Trophoblast cell (in vitro differentiated cells and primary cell): ENCODE results near the gene TINAG.

ENCODE experiments used
- DNase-seq, 2 donors: peaks; one replicate each; pipeline ENCODE4 v3.0.0-alpha.2; 2016
- H2AFZ ChIP-seq: 2 replicates; pipeline ENCODE4 v1.6.1; 2013; ENCODE audit warnings: low read length, moderate library complexity, mild to moderate bottlenecking; ENCODE audit not compliant: insufficient read depth, poor library complexity
- H2AK5ac ChIP-seq: 2 replicates; pipeline ENCODE4 v1.6.1; 2013; ENCODE audit warnings: mild to moderate bottlenecking, low read length
- H2BK120ac ChIP-seq: 2 replicates; pipeline ENCODE4 v1.6.1; 2013; ENCODE audit warnings: low read length, mild to moderate bottlenecking, moderate library complexity; ENCODE audit not compliant: insufficient read depth, poor library complexity
- H2BK12ac ChIP-seq: 2 replicates; pipeline ENCODE4 v1.6.1; 2013; ENCODE audit warnings: mild to moderate bottlenecking, low read length, moderate library complexity
- H2BK5ac ChIP-seq: 2 replicates; pipeline ENCODE4 v1.6.1; 2013; ENCODE audit warnings: low read length, low read depth, moderate library complexity, mild to moderate bottlenecking; ENCODE audit not compliant: poor library complexity
- H3K14ac ChIP-seq: 2 replicates; pipeline ENCODE4 v1.6.1; 2013; ENCODE audit warnings: mild to moderate bottlenecking, low read length
- H3K18ac ChIP-seq: 2 replicates; pipeline ENCODE4 v1.6.1; 2013; ENCODE audit warnings: mild to moderate bottlenecking, low read length
- H3K23ac ChIP-seq: 2 replicates; pipeline ENCODE4 v1.6.1; 2013; ENCODE audit warnings: low read length
- H3K27ac ChIP-seq: 2 replicates; pipeline ENCODE4 v1.5.1; 2013; ENCODE audit warnings: low read depth, mild to moderate bottlenecking, inconsistent platforms, low read length, moderate library complexity
- H3K27me3 ChIP-seq: 2 replicates; pipeline ENCODE4 v1.6.1; 2013; ENCODE audit warnings: inconsistent platforms, mild to moderate bottlenecking, low read length, moderate library complexity; ENCODE audit not compliant: insufficient read depth
- H3K36me3 ChIP-seq, 2 experiments: 1 replicate in 1 of 2; 2 replicates in 1 of 2; pipeline ENCODE4 v1.6.1; 2013; ENCODE audit warnings: low read length in 2 of 2, mild to moderate bottlenecking in 2 of 2, moderate library complexity in 1 of 2; ENCODE audit not compliant: insufficient read depth in 2 of 2, control insufficient read depth in 1 of 2
- H3K4ac ChIP-seq: 2 replicates; pipeline ENCODE4 v1.6.1; 2013; ENCODE audit warnings: low read depth, mild to moderate bottlenecking, low read length, moderate library complexity
- H3K4me1 ChIP-seq, 2 experiments: 1 replicate in 1 of 2; 2 replicates in 1 of 2; pipeline ENCODE4 v1.6.1; 2013; ENCODE audit warnings: low read length in 2 of 2, mild to moderate bottlenecking in 2 of 2, moderate library complexity in 1 of 2; ENCODE audit not compliant: insufficient read depth in 2 of 2, control insufficient read depth in 1 of 2
- H3K4me2 ChIP-seq: 2 replicates; pipeline ENCODE4 v1.6.1; 2013; ENCODE audit warnings: inconsistent platforms, mild to moderate bottlenecking, low read length, moderate library complexity
- H3K4me3 ChIP-seq: 2 replicates; pipeline ENCODE4 v1.5.1; 2013; ENCODE audit warnings: mild to moderate bottlenecking, low read depth, low read length, inconsistent platforms
- H3K79me1 ChIP-seq: one replicate; pipeline ENCODE4 v1.6.1; 2013; ENCODE audit warnings: low read length
- H3K79me2 ChIP-seq: 2 replicates; pipeline ENCODE4 v1.6.1; 2013; ENCODE audit warnings: low read length, mild to moderate bottlenecking; ENCODE audit not compliant: control insufficient read depth, insufficient read depth, poor library complexity
- H3K9ac ChIP-seq: 2 replicates; pipeline ENCODE4 v1.6.1; 2013; ENCODE audit warnings: mild to moderate bottlenecking, low read length
- H3K9me3 ChIP-seq: 2 replicates; pipeline ENCODE4 v1.6.1; 2013; ENCODE audit warnings: low read depth, mild to moderate bottlenecking, control low read depth, inconsistent platforms, low read length; ENCODE audit not compliant: insufficient read depth
- H4K12ac ChIP-seq: 2 replicates; pipeline ENCODE4 v1.6.1; 2013; ENCODE audit warnings: low read depth, mild to moderate bottlenecking, low read length, moderate library complexity
- H4K8ac ChIP-seq: 2 replicates; pipeline ENCODE4 v1.6.1; 2013; ENCODE audit warnings: low read depth, mild to moderate bottlenecking, low read length, moderate library complexity
- H4K91ac ChIP-seq: one replicate; pipeline ENCODE4 v1.6.1; 2013; ENCODE audit warnings: low read depth, mild to moderate bottlenecking, low read length, moderate library complexity
- WGBS: extraction: QIAGEN DNeasy Blood & Tissue Kit; methylation state at CpG from one replicate; pipeline ENCODE4 v1.1.7; 2013; ENCODE audit warnings: missing lambda C conversion rate; ENCODE audit not compliant: insufficient read length, insufficient coverage; ENCODE audit errors: extremely low coverage; 5-methylcytosine and 5-hydroxymethylcytosine counted together

TINAG gene

GRCh38 chr6:54291738-54292137 lies 16.5 kb upstream of the TINAG start:
- Histone ChIP-seq H3K23ac (no peak overlapping the region), H2BK5ac (no peak overlapping the region), H3K4ac (no peak overlapping the region), H3K9me3 (no peaks in the 10 kb centered on the region), H2BK12ac (no peak overlapping the region), H4K8ac (no peak overlapping the region), H3K4me2 (no peak overlapping the region), H4K12ac (no peak overlapping the region), H3K14ac (no peak overlapping the region), H3K9ac (no peak overlapping the region), H2AK5ac (no peak overlapping the region), H2AFZ (no peak overlapping the region), H3K36me3 (no peaks in the 10 kb centered on the region), H3K27ac (no peak overlapping the region), H2BK120ac (no peak overlapping the region), H3K4me1 (no peaks in the 10 kb centered on the region), H3K18ac (no peak overlapping the region), H3K79me1 (no peaks in the 10 kb centered on the region), H3K27me3 (no peaks in the 10 kb centered on the region), H3K4me3 (no peak overlapping the region), H4K91ac (no peak overlapping the region), H3K79me2 (no peaks in the 10 kb centered on the region)
- DNase-seq = no peak
- WGBS = no CpG with 5 or more reads among the region's 2 CpGs

DNA sequence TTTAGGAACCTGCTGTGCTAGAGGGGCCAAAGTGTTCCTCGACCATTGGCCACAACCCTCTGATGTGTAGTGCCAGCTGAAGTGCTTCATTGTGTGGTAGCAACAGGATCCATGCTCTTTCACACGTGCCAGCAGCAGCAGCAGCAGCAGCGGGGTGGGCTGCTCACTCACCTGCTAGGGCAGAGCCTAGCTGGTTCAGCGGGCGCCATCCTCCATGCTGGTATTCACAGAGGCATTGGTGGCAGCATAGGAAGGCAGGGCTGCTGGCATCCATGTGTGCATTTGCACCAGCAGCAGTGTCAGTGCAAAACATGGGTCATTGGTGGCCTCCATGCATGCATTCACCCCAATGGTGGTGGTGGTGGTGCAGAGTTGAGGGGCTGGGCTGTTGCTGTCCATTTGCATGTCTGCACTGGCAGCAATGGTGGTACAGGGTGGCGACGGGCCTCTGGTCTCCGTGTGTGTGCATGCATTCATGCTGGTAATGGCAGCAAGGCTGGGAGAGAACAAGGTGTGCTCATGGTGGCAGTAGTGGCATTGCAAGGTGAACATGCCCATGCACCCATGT lies 13.2 kb upstream of the TINAG start:
- H3K4me2 ChIP-seq = no peak overlapping the region
- no peak overlapping the region for H4K8ac ChIP-seq
- no peak overlapping the region for H3K23ac ChIP-seq
- H2BK12ac ChIP-seq = no peak overlapping the region
- no peak overlapping the region for H3K9ac ChIP-seq
- no peaks in the 10 kb centered on the region for H3K27me3 ChIP-seq
- H3K18ac ChIP-seq = no peak overlapping the region
- H3K79me2 ChIP-seq = no peaks in the 10 kb centered on the region
- no peak overlapping the region for H3K4ac ChIP-seq
- H2AK5ac ChIP-seq = no peak overlapping the region
- DNase-seq = no peak
- H3K4me1 ChIP-seq = no peaks in the 10 kb centered on the region
- no peaks in the 10 kb centered on the region for H3K9me3 ChIP-seq
- no peak overlapping the region for H4K91ac ChIP-seq
- no peak overlapping the region for H3K27ac ChIP-seq
- H3K14ac ChIP-seq = no peak overlapping the region
- no CpG with 5 or more reads among the region's 8 CpGs for WGBS
- no peaks in the 10 kb centered on the region for H3K79me1 ChIP-seq
- no peak overlapping the region for H2BK120ac ChIP-seq
- no peaks in the 10 kb centered on the region for H3K36me3 ChIP-seq
- H3K4me3 ChIP-seq = no peak overlapping the region
- H2BK5ac ChIP-seq = no peak overlapping the region
- no peak overlapping the region for H2AFZ ChIP-seq
- no peak overlapping the region for H4K12ac ChIP-seq

- H3K79me2 ChIP-seq = no peaks in the 10 kb centered on the region
- H2AK5ac ChIP-seq = no peak overlapping the region
- H3K4ac ChIP-seq = no peak overlapping the region
- no peaks in the 10 kb centered on the region for H3K4me1 ChIP-seq
- H3K36me3 ChIP-seq = no peaks in the 10 kb centered on the region
- no peaks in the 10 kb centered on the region for H3K27me3 ChIP-seq
- no peak overlapping the region for H3K27ac ChIP-seq
- H2BK5ac ChIP-seq = no peak overlapping the region
- no peak overlapping the region for H4K91ac ChIP-seq
- H3K9ac ChIP-seq = no peak overlapping the region
- no peak overlapping the region for H2AFZ ChIP-seq
- H3K14ac ChIP-seq = no peak overlapping the region
- no peaks in the 10 kb centered on the region for H3K79me1 ChIP-seq
- no peaks in the 10 kb centered on the region for H3K9me3 ChIP-seq
- no peak overlapping the region for H3K4me2 ChIP-seq
- no peak overlapping the region for H3K18ac ChIP-seq
- no peak for DNase-seq
- no CpG with 5 or more reads among the region's 2 CpGs for WGBS
- H3K23ac ChIP-seq = no peak overlapping the region
- H4K12ac ChIP-seq = no peak overlapping the region
- no peak overlapping the region for H2BK120ac ChIP-seq
- no peak overlapping the region for H3K4me3 ChIP-seq
- no peak overlapping the region for H2BK12ac ChIP-seq
- H4K8ac ChIP-seq = no peak overlapping the region
These were observed 8.5 kb upstream of the TINAG start for GRCh38 chr6:54299542-54300269.

GRCh38 chr6:54301770-54302169 lies 6.5 kb upstream of the TINAG start:
- no peak for DNase-seq
- Histone ChIP-seq H3K27ac (no peak overlapping the region), H2AK5ac (no peak overlapping the region), H3K4me3 (no peak overlapping the region), H3K36me3 (no peaks in the 10 kb centered on the region), H3K9ac (no peak overlapping the region), H3K23ac (no peak overlapping the region), H3K4me2 (no peak overlapping the region), H3K9me3 (no peaks in the 10 kb centered on the region), H3K18ac (no peak overlapping the region), H3K4me1 (no peaks in the 10 kb centered on the region), H3K14ac (no peak overlapping the region), H4K91ac (no peak overlapping the region), H4K8ac (no peak overlapping the region), H2BK120ac (no peak overlapping the region), H3K79me1 (no peaks in the 10 kb centered on the region), H3K79me2 (no peaks in the 10 kb centered on the region), H2AFZ (no peak overlapping the region), H2BK12ac (no peak overlapping the region), H3K27me3 (no peaks in the 10 kb centered on the region), H2BK5ac (no peak overlapping the region), H3K4ac (no peak overlapping the region), H4K12ac (no peak overlapping the region)
